Measurements from ENCODE around the gene NBEAL1.

- TF ChIP-seq, protein P1, sequence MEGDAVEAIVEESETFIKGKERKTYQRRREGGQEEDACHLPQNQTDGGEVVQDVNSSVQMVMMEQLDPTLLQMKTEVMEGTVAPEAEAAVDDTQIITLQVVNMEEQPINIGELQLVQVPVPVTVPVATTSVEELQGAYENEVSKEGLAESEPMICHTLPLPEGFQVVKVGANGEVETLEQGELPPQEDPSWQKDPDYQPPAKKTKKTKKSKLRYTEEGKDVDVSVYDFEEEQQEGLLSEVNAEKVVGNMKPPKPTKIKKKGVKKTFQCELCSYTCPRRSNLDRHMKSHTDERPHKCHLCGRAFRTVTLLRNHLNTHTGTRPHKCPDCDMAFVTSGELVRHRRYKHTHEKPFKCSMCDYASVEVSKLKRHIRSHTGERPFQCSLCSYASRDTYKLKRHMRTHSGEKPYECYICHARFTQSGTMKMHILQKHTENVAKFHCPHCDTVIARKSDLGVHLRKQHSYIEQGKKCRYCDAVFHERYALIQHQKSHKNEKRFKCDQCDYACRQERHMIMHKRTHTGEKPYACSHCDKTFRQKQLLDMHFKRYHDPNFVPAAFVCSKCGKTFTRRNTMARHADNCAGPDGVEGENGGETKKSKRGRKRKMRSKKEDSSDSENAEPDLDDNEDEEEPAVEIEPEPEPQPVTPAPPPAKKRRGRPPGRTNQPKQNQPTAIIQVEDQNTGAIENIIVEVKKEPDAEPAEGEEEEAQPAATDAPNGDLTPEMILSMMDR (tag by site-specific recombination; IDR thresholded peaks at IDR 0.05) = no peak
- TF ChIP-seq TCF7L2 (IDR thresholded peaks at IDR 0.05; ENCODE audit: borderline replicate concordance, low read depth, low read length) = no peak
- TF ChIP-seq ZNF26 (tag by site-specific recombination; IDR thresholded peaks at IDR 0.05) = no peak
- no peak for TF ChIP-seq ZNF280D (tag by site-specific recombination; IDR thresholded peaks at IDR 0.05)
- no peak for TF ChIP-seq KLF16 (tag by site-specific recombination; IDR thresholded peaks at IDR 0.05)
- TF ChIP-seq ZNF629 (tag by site-specific recombination; IDR thresholded peaks at IDR 0.05) = no peak
- no peak for TF ChIP-seq ZNF585B (tag by site-specific recombination; IDR thresholded peaks at IDR 0.05)
Measured at GRCh38 chr2:203112342-203112741, 97.7 kb downstream of the NBEAL1 start.
